GM12891 (cell line): ENCODE measurements around the gene OLIG3.

Experiments
- DNase-seq: peaks from one replicate; pipeline ENCODE4 v3.0.0; 2011; ENCODE audit warnings: low spot score; ENCODE audit not compliant: insufficient read length
- FAIRE-seq: peaks from 2 replicates; lab custom pipeline; 2011; peaks lifted over from hg19 to GRCh38; lab: Jason Lieb, UNC
- PAX5 ChIP-seq: IDR thresholded peaks from 2 replicates; pipeline ENCODE4 v1.6.1; 2011; ENCODE audit warnings: low read length, moderate library complexity, mild to moderate bottlenecking; ENCODE audit not compliant: insufficient read depth, severe bottlenecking
- POLR2A ChIP-seq: IDR thresholded peaks from 2 replicates; pipeline ENCODE4 v1.6.1; 2011; ENCODE audit warnings: low read depth, low read length, control low read depth
- POLR2AphosphoS5 ChIP-seq: IDR thresholded peaks from 2 replicates; pipeline ENCODE4 v1.6.1; 2011; ENCODE audit warnings: low read depth, low read length, control low read depth
- POU2F2 ChIP-seq: IDR thresholded peaks from 2 replicates; pipeline ENCODE4 v1.6.1; 2011; ENCODE audit warnings: low read depth, mild to moderate bottlenecking, control low read depth, low read length, moderate library complexity
- SPI1 ChIP-seq: IDR thresholded peaks from 2 replicates; pipeline ENCODE4 v1.6.1; 2011; ENCODE audit warnings: low read depth, low read length, control low read depth
- TAF1 ChIP-seq: IDR thresholded peaks from 2 replicates; pipeline ENCODE4 v1.6.1; 2011; ENCODE audit warnings: low read depth, low read length, control low read depth

Gene OLIG3

DNA sequence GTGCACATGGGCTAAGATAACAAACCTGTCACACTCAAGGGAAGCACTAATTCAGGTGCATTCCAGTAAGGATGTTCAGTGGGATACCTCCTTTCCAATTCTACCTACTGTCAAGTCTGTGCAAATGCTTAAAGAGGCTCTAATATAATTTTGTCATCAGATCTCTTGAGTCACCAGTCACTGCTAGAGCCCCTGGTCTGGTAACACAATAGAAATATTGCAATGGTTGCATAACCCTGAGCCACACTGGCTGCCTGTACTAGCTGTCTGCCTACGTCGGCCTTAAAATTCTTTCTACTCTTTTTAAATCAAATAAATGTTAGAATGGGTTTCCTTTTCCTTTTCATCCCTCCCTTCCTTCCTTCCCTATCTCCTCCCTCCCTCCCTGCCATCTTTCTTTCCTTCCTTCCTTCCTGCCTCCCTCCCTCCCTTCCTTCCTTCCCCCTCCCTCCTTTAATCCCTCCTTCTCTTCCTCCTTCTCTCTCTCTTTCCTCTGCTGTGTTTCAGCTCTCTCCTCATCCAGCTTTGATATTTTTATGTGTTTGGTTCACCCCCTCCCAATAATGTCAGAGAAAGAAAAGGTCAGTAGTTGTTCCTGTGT is 28.1 kb upstream of the OLIG3 start:
- TF ChIP-seq TAF1 (no peak), POU2F2 (no peak), SPI1 (no peak), POLR2A (no peak), PAX5 (no peak), POLR2AphosphoS5 (no peak)
- FAIRE-seq (no peak), DNase-seq (no peak)

DNA sequence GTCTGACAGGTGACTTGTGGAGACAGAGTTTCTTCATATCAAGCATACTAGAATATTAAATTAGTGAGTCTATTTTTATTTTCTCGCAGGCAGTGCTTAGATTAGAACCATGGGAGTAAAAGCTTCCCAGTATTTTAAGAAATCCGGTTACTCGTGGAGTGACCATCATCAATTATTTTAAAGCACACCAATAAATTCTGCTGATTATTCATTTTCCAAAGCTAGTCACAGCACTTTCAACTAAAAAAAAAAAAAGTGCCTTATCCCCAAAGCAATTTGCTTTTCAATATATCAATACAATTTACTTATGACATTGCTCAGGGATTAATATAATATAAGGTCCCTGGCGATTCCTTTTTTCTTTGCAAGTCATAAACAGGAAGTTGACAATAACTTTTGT is 26.3 kb upstream of the OLIG3 start:
- FAIRE-seq: no peak
- no peak for TF ChIP-seq POU2F2
- TF ChIP-seq PAX5: no peak
- TF ChIP-seq TAF1: no peak
- no peak for TF ChIP-seq SPI1
- TF ChIP-seq POLR2A: no peak
- DNase-seq: no peak

DNA sequence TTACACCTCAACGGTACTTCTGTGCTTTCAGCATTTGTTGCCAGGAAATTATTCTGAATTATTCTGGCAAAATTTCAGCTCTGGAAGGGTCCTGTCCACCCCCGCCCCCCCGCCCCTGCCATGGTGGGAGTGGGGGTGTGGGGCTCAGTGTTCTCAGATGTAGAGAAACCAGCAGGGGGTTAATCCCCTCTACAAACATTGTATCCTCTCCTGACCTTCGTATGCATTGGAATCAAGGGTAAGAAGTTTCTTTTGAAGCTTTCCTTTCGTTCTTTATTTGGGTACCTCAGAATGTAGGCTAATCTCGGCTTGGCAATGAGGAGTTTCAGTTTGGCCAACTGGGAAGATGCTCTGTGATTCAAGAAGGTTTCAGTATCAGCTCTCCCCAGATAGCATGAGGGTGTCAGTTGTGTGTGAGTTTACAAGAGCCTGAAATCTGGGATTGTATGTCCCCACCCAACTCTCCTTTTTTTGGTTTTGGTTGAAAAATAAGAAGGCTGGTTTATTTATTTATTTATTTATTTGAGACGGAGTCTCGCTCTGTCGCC is 25.5 kb upstream of the OLIG3 start:
- FAIRE-seq (no peak), DNase-seq (no peak)
- TF ChIP-seq POLR2AphosphoS5 (no peak), PAX5 (no peak), TAF1 (no peak), POLR2A (no peak), SPI1 (no peak), POU2F2 (no peak)

DNA sequence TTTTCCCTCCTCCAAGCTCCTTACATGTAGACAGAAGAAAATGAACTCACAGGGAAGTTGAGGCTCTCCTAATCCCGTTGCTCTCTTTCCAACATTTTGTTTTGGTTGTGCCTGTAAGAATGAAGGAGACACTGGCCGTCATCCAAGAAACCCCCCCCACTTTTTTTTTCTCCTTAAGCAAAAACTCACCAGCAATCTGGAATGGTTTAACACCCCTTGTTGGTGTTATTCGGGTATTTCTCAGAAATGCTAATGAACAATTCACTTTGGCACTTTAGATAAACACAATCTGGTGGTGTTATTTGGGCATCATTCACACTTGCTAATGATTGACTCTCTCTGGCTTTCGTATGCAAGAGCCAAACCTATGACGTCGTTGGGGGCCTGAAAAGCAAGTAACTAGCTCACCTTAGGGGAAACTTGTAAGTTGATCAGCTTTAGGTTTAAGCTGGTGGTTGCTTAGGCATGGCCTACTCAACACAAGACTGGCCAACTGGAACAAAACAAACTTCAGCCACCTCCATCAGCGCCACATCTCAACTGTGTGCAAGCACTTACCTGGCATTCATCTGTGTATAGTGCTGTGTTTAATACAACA is 24.3 kb upstream of the OLIG3 start:
- no peak for TF ChIP-seq POU2F2
- no peak for TF ChIP-seq POLR2A
- no peak for TF ChIP-seq POLR2AphosphoS5
- TF ChIP-seq PAX5: no peak
- TF ChIP-seq TAF1: no peak
- no peak for TF ChIP-seq SPI1
- DNase-seq (no peak), FAIRE-seq (peak; percentile 41)

DNA sequence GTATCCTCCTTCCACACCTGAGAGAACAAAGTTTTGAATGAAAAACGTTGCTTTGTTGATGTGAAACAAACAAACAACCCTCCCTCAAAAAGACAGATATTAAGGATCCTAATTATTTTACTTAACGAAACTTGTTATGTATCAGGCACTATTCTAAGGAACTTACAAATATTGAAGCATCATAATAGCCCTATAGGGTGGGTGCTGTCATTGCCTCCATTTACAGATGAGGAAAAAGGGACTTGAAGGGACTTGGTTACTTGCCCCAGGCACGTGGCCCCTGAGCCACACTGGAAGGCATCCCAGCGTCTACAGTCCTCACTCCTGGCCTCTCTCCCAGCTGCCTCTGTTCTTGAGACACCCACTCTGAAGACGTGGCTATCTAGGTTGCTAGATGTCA is 20.2 kb upstream of the OLIG3 start:
- FAIRE-seq (no peak), DNase-seq (no peak)
- no peak for TF ChIP-seq SPI1
- TF ChIP-seq PAX5: no peak
- TF ChIP-seq POLR2AphosphoS5: no peak
- TF ChIP-seq POLR2A: no peak
- TF ChIP-seq POU2F2: no peak

DNA sequence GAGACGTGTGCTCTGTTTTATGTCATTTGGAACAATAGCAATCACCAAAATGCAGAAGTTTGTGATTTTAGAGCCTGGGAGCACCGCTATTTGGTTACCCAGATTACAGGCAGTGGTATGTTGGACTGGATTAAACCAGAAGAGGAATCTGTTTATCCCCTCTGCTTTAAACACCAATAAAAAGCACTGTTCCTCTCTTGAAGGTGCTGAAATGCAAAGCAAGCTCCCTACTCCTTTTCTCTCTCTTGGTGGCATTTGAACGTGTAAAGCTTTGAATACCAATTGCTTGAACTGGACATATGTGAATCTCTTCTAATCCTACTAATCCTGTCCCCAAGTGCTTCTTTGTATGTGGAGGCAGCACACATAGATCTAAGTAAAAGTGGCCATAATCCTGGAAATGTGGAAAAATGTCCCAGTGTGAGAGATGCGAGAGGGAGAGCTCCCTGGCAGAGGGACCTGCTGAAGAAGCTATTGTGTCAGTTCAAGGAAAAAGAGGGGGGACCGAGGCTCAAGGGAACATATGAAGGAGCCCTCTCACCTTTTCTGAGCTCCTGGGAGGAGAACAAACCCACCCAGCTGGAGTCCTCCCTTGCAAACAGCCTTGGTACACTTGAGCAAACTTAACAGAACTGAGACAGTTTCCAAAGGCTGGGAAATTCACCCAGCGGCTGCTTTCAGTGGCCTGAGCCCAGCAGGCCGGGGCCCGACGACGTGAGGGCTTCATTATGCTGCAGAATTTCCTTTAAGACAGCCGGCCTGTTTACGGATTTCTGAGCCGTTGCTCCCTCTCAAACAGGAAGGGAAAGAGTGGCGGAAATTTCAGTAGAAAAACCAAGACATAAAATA is 18.8 kb upstream of the OLIG3 start:
- DNase-seq: no peak
- no peak for FAIRE-seq
- TF ChIP-seq SPI1 (no peak), POU2F2 (no peak)

DNA sequence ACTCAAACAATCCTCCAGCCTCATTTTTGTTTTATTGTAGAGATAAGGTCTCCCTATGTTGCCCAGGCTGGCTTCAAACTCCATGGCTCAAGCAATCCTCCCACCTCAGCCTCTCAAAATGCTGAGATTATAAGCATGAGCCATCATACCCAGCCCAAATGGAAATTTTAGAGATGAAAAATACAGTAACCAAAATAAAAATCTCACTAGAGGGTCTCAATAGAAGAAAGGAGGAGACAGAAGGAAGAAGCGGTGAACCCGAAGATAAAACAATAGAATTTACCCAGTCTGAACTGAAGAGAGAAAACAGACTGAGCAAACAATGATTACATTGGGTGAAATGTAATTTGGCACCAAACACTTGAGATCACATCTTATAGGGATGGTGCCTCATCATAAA is 16.7 kb upstream of the OLIG3 start:
- FAIRE-seq: no peak
- no peak for TF ChIP-seq POLR2AphosphoS5
- TF ChIP-seq TAF1: no peak
- no peak for TF ChIP-seq POU2F2
- no peak for TF ChIP-seq POLR2A
- no peak for TF ChIP-seq PAX5
- no peak for TF ChIP-seq SPI1
- no peak for DNase-seq

DNA sequence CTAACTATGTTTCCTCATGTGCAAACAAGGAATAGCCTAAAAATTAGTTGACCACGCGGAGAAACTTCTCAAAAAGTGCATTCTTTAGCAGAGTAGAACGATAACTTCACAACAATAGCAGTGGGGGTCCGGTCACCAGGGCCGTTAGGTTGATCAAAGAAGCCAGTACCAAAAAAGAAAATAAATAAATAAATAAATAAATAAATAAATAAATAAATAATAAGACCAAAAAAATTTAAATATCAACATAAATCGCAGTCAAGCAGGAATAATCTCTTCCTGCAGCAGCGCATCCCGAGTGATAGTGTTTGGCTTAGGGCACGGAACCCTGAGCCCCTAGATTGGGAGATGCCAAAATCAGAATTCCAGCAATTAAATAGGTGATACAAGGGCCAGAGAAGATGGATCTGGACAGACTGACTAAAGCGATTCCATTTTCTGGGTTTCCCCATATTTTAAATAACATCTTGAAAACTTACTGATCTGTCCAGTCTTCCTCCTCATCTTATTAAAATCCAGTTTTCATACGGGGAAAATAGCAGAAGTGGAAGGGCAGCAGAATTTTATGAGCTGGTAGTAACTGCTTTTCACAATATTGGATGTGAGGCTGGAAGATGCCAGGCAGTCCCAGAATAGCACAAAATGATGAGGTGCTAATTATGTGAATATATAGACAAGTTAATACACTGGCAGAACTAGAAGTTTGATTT is 4.4 kb upstream of the OLIG3 start:
- FAIRE-seq (no peak), DNase-seq (no peak)
- TF ChIP-seq POLR2A (no peak), POLR2AphosphoS5 (no peak), POU2F2 (no peak)

DNA sequence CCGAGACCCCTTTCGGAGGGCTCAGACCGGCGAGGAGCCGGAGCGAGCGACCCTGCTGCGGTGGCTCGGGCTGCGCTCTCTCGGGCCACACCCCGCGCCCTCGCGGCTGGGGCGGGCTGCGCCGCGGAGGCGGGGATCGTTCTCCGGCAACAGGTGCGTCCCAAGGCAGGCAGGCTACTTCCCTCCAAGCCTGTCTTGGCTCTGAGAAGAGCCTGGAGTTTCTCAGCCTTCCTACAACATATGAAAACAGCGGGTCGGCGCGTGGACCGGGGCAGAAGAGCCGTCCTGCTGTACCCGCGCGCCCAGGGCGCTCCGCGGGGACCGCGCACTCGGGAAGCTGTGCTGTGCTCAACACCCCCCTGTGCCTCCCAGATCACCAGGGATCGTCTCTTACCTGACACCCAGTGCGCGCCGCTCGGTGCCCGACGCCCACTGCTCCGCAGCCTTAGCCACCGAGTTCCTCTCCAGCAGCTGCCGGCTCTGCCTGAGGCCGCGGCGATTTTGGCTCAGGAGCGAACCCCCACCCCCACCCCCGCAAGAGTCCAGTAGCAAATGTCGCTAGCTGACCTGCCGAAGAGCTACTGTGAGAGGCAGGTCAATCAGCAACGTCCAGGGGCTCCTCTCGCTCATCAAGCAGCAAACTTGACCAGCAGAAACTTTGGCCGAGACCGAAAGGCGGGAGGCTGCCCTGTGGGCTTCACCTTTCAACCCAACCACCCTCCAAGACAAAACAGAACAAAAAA is 3.7 kb upstream of the OLIG3 start:
- TF ChIP-seq POU2F2 (no peak), SPI1 (no peak), PAX5 (no peak), POLR2A (no peak)
- FAIRE-seq (no peak), DNase-seq (peak; percentile 28)
